Esophagus (tissue), 2 donors: ENCODE measurements around the gene MED13. TPM values are rescaled to one million over a fixed set of nuclear protein-coding genes. Genes with fewer than 3 reads are reported as not detected.
"Not testable (repeated sequence)": the region's sequence is repeated elsewhere in the genome, so short reads cannot be mapped to it uniquely, and the experiment has no call there.

Source experiments
- H3K27ac ChIP-seq, 2 donors: one replicate each; pipeline ENCODE4 v1.5.1; 2013; ENCODE audit warnings: low read depth in 2 of 2, mild to moderate bottlenecking in 2 of 2, inconsistent platforms in 1 of 2, low read length in 1 of 2, moderate library complexity in 1 of 2
- H3K27me3 ChIP-seq, 2 donors: one replicate each; pipeline ENCODE4 v1.6.1; 2013; ENCODE audit warnings: low read length in 2 of 2, control low read depth in 1 of 2, mild to moderate bottlenecking in 1 of 2; ENCODE audit not compliant: insufficient read depth in 2 of 2, control insufficient read depth in 1 of 2
- H3K36me3 ChIP-seq, 2 donors: one replicate each; pipeline ENCODE4 v1.6.1; 2013; ENCODE audit warnings: low read length in 1 of 2; ENCODE audit not compliant: control insufficient read depth in 2 of 2, insufficient read depth in 2 of 2
- H3K4me1 ChIP-seq, 2 donors: one replicate each; pipeline ENCODE4 v1.6.1; 2013; ENCODE audit warnings: low read length in 1 of 2; ENCODE audit not compliant: control insufficient read depth in 2 of 2, insufficient read depth in 2 of 2
- H3K4me3 ChIP-seq, 2 donors: one replicate each; pipeline ENCODE4 v1.5.1; 2013; ENCODE audit warnings: low read length in 2 of 2, mild to moderate bottlenecking in 2 of 2, low read depth in 1 of 2, moderate library complexity in 1 of 2
- H3K9me3 ChIP-seq, 2 donors: one replicate each; pipeline ENCODE4 v1.6.1; 2013; ENCODE audit warnings: mild to moderate bottlenecking in 2 of 2, low read depth in 1 of 2, low read length in 1 of 2, moderate library complexity in 1 of 2; ENCODE audit not compliant: control insufficient read depth in 2 of 2, insufficient read depth in 1 of 2
- WGBS, 2 donors: extraction: QIAGEN DNeasy Blood & Tissue Kit; methylation state at CpG; one replicate each; pipeline ENCODE4 v1.1.7; 2013; 5-methylcytosine and 5-hydroxymethylcytosine counted together
- polyA plus RNA-seq, 2 donors: library from polyadenylated mRNA; stranded (reverse); fragments of 200-250 nt; gene quantifications; one replicate each; pipeline ENCODE4 v1.2.3, GENCODE V29; 2013
- donor health status: healthy with polysubstance abuse.
- donor health status: Bipolar disorder and iron deficiency.

Gene MED13
- polyA plus RNA-seq, 2 donors, result 6.5 to 7.1 TPM

- Histone ChIP-seq H3K4me3 (no peak overlapping the region), H3K36me3 (peaks cover 5 to 7% of the 10 kb centered on the region in 2 donors), H3K4me1 (no peaks in the 10 kb centered on the region), H3K9me3 (no peaks in the 10 kb centered on the region), H3K27me3 (no peaks in the 10 kb centered on the region), H3K27ac (no peak overlapping the region)
- WGBS, 2 donors, result 96 to 100% methylated on average over 1 of the region's 1 CpG
These were observed 50.6 kb downstream of the MED13 start for GRCh38 chr17:62014526-62014925.

GRCh38 chr17:62009220-62009619 lies 55.9 kb downstream of the MED13 start:
- H3K4me1 ChIP-seq, result no peaks in the 10 kb centered on the region
- H3K4me3 ChIP-seq, result no peak overlapping the region
- WGBS, 2 donors, result 71 to 84% methylated on average over 1 of the region's 1 CpG
- no peaks in the 10 kb centered on the region for H3K9me3 ChIP-seq
- H3K27me3 ChIP-seq, result no peaks in the 10 kb centered on the region
- no peak overlapping the region for H3K27ac ChIP-seq
- peaks cover 5 to 10% of the 10 kb centered on the region in 2 donors for H3K36me3 ChIP-seq

GRCh38 chr17:62008294-62008693 lies 56.8 kb downstream of the MED13 start:
- Histone ChIP-seq H3K9me3 (no peaks in the 10 kb centered on the region), H3K4me1 (no peaks in the 10 kb centered on the region), H3K4me3 (no peak overlapping the region), H3K27me3 (no peaks in the 10 kb centered on the region), H3K36me3 (peaks cover 5 to 10% of the 10 kb centered on the region in 2 donors), H3K27ac (no peak overlapping the region)
- WGBS, 2 donors, result 85 to 90% methylated on average over 5 of the region's 5 CpGs

- Histone ChIP-seq H3K36me3 (peaks cover 0 to 6% of the 10 kb centered on the region in 2 donors), H3K27me3 (no peaks in the 10 kb centered on the region), H3K4me1 (no peaks in the 10 kb centered on the region)
These were observed 60.7 kb downstream of the MED13 start for GRCh38 chr17:62004388-62004787.

GRCh38 chr17:62003141-62003540 lies 61.9 kb downstream of the MED13 start:
- 75 to 78% methylated on average over 3 of the region's 3 CpGs for WGBS, 2 donors
- not testable (repeated sequence) for H3K27ac ChIP-seq, H3K27me3 ChIP-seq, H3K4me3 ChIP-seq, H3K9me3 ChIP-seq, H3K36me3 ChIP-seq, H3K4me1 ChIP-seq

More at GRCh38 chr17:62004388-62004787, 60.7 kb downstream of the MED13 start:
- Histone ChIP-seq H3K9me3 (no peaks in the 10 kb centered on the region), H3K27ac (no peak overlapping the region), H3K4me3 (no peak overlapping the region)

GRCh38 chr17:62001105-62001504 lies 64.0 kb downstream of the MED13 start:
- no peak overlapping the region for H3K4me3 ChIP-seq
- H3K27ac ChIP-seq, result no peak overlapping the region
- WGBS, 2 donors, result 97 to 99% methylated on average over 2 of the region's 2 CpGs
- H3K9me3 ChIP-seq, result no peaks in the 10 kb centered on the region
- peaks cover 0 to 4% of the 10 kb centered on the region in 2 donors for H3K36me3 ChIP-seq
- H3K4me1 ChIP-seq, result no peaks in the 10 kb centered on the region
- H3K27me3 ChIP-seq, result no peaks in the 10 kb centered on the region

- no peaks in the 10 kb centered on the region for H3K4me1 ChIP-seq
- peaks cover 0 to 2% of the 10 kb centered on the region in 2 donors for H3K36me3 ChIP-seq
- no peaks in the 10 kb centered on the region for H3K9me3 ChIP-seq
- WGBS, 2 donors, result 95 to 96% methylated on average over 3 of the region's 3 CpGs
- H3K4me3 ChIP-seq, result no peak overlapping the region
- no peaks in the 10 kb centered on the region for H3K27me3 ChIP-seq
- H3K27ac ChIP-seq, result no peak overlapping the region
These were observed 64.9 kb downstream of the MED13 start for GRCh38 chr17:62000186-62000585.

- 93 to 96% methylated on average over 4 of the region's 4 CpGs for WGBS, 2 donors
- not testable (repeated sequence) for H3K9me3 ChIP-seq, H3K36me3 ChIP-seq, H3K27ac ChIP-seq, H3K4me3 ChIP-seq, H3K27me3 ChIP-seq, H3K4me1 ChIP-seq
These were observed 66.5 kb downstream of the MED13 start for GRCh38 chr17:61998534-61998933.

GRCh38 chr17:61997664-61998063 lies 67.4 kb downstream of the MED13 start:
- H3K4me3 ChIP-seq, result no peak overlapping the region
- peaks cover 2 to 4% of the 10 kb centered on the region in 2 donors for H3K36me3 ChIP-seq
- no peaks in the 10 kb centered on the region for H3K9me3 ChIP-seq
- H3K4me1 ChIP-seq, result no peaks in the 10 kb centered on the region
- 23 to 39% methylated on average over 2 of the region's 2 CpGs for WGBS, 2 donors
- H3K27ac ChIP-seq, result no peak overlapping the region
- no peaks in the 10 kb centered on the region for H3K27me3 ChIP-seq

GRCh38 chr17:61996916-61997605 lies 68.0 kb downstream of the MED13 start:
- 71 to 76% methylated on average over 4 of the region's 4 CpGs for WGBS, 2 donors
- Histone ChIP-seq H3K9me3 (no peaks in the 10 kb centered on the region), H3K27me3 (no peaks in the 10 kb centered on the region), H3K4me1 (no peaks in the 10 kb centered on the region), H3K4me3 (no peak overlapping the region), H3K36me3 (peaks cover 2 to 4% of the 10 kb centered on the region in 2 donors), H3K27ac (no peak overlapping the region)
